GM12872 (cell line): ENCODE results near the gene SRD5A2.

Experiments used
- CTCF ChIP-seq: IDR thresholded peaks from 3 replicates; pipeline ENCODE4 v1.5.1; 2011; ENCODE audit warnings: low read depth, mild to moderate bottlenecking, low read length, moderate library complexity; ENCODE audit not compliant: insufficient read depth

The SRD5A2 gene

GRCh38 chr2:31580321-31581117, at the start of gene SRD5A2:
Gene SRD5A2 (minus strand): TSS chr2:31580938. CDS start chr2:31580900, 38 bp downstream.
- TF ChIP-seq CTCF = no peak

GRCh38 chr2:31606509-31606908, 25.8 kb upstream of the SRD5A2 start:
- TF ChIP-seq CTCF = no peak

GRCh38 chr2:31598694-31599093, 18.0 kb upstream of the SRD5A2 start:
- TF ChIP-seq CTCF = no peak

- no peak for TF ChIP-seq CTCF
These were observed 5.5 kb upstream of the SRD5A2 start for GRCh38 chr2:31586230-31586629.

- no peak for TF ChIP-seq CTCF
These were observed 522 bp upstream of the SRD5A2 start for GRCh38 chr2:31581124-31581795.

GRCh38 chr2:31579996-31580320, 780 bp downstream of the SRD5A2 start:
- no peak for TF ChIP-seq CTCF

- no peak for TF ChIP-seq CTCF
These were observed 2.4 kb downstream of the SRD5A2 start for GRCh38 chr2:31578316-31578715.
